IPS DF 6.9 (cell line): ENCODE measurements around the gene MRPL37.

ENCODE experiments used
- DNase-seq: peaks from one replicate; pipeline ENCODE4 v3.0.0-alpha.2; 2013; ENCODE audit warnings: low read depth, low spot score
- H3K27ac ChIP-seq: one replicate; pipeline ENCODE4 v1.5.1; 2013; ENCODE audit warnings: low read length, control low read depth
- H3K27me3 ChIP-seq: 2 replicates; pipeline ENCODE4 v1.6.1; 2013; ENCODE audit warnings: mild to moderate bottlenecking, low read length; ENCODE audit not compliant: control insufficient read depth, insufficient read depth
- H3K36me3 ChIP-seq: 2 replicates; pipeline ENCODE4 v1.6.1; 2013; ENCODE audit warnings: low read length; ENCODE audit not compliant: control insufficient read depth, insufficient read depth
- H3K4me1 ChIP-seq: 2 replicates; pipeline ENCODE4 v1.6.1; 2013; ENCODE audit warnings: low read length; ENCODE audit not compliant: control insufficient read depth, insufficient read depth
- H3K4me3 ChIP-seq: 2 replicates; pipeline ENCODE4 v1.5.1; 2013; ENCODE audit warnings: mild to moderate bottlenecking, low read length
- H3K9me3 ChIP-seq: 2 replicates; pipeline ENCODE4 v1.6.1; 2013; ENCODE audit warnings: low read length, inconsistent platforms; ENCODE audit not compliant: control insufficient read depth, insufficient read depth
- WGBS: extraction: QIAGEN DNeasy Blood & Tissue Kit; methylation state at CpG from one replicate; pipeline ENCODE4 v1.1.7; 2013; ENCODE audit warnings: mixed read lengths, missing lambda C conversion rate; ENCODE audit not compliant: insufficient read length, insufficient coverage; 5-methylcytosine and 5-hydroxymethylcytosine counted together

MRPL37 gene

DNA sequence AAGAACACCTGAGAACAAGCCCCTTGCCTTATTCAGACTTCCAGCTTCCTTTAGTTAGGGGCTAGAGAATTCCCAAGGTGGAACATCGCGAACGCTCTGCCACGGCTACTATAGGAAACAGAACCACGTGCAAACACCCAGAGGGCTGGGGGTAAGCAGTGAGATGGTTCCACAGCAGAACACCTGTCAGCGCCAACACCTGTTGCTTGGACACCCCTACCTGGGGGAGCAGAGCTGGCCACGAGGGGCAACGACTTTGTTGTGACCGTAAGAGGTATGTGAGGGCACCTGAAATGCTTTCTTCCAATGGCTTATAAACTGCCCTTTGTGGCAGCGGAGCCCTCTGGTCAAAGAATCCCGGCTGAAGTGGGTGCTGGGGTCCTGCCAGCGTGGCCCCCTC lies 50.7 kb downstream of the MRPL37 start:
- WGBS = no CpG with 5 or more reads among the region's 12 CpGs

DNA sequence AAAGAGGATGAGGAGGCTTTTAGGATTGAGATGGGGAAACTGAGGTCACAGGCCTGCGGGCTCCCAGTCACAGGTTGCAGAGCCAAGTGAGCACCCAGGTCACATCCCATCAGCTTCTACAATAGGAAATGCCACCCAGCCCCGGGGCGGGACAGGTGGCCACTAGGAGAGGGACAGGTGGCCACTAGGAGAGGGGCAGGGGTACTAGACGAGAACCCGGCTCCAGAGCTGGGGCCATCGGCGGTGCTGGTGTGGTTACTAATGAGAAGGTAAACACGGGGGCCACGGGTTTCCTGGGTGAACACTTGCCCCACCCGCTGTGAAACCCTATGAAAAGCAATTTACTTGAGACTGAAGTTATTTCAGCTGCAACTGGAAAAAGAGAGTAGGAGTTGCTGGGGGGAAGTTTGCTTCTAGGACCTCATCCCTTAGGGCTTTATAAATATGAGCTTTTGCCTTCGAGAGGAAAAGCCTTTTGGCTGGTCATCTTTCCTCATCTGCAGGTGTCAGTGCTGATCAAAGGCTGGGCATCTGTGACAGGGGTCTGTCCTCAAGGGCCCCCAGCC lies 52.5 kb downstream of the MRPL37 start:
- WGBS = no CpG with 5 or more reads among the region's 11 CpGs
- Histone ChIP-seq H3K4me3 (no peak overlapping the region), H3K4me1 (peaks cover 4% of the 10 kb centered on the region), H3K9me3 (no peaks in the 10 kb centered on the region), H3K27ac (no peak overlapping the region), H3K36me3 (peaks cover 4% of the 10 kb centered on the region; the same call in 1 of the 2 replicates), H3K27me3 (no peaks in the 10 kb centered on the region)
- no peak for DNase-seq

More for the DNA sequence above, 50.7 kb downstream of the MRPL37 start:
- Histone ChIP-seq H3K27me3 (no peaks in the 10 kb centered on the region), H3K36me3 (peaks cover 6% of the 10 kb centered on the region; the same call in 1 of the 2 replicates), H3K27ac (no peak overlapping the region), H3K4me1 (no peaks in the 10 kb centered on the region), H3K9me3 (no peaks in the 10 kb centered on the region), H3K4me3 (no peak overlapping the region)
- no peak for DNase-seq

DNA sequence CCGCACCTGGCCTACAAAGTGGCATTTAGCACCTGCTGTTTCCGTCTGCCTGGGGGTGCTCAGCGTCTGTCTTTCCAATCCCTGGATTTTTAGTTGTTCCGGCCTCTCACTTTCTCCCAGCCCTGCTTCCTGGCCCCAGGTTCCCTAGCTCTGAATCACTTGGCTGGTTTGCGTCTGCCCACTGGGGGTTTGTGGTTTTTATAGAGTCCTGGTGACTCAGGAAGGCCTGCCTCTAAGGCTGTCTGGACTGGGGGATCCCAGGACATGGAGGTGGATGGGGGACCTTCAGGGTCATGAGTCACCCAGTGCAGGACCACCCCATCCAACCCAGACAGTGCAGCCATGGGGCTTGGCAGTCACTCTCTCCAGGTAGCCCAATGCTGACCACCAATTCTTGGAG lies 53.5 kb downstream of the MRPL37 start:
- no peak overlapping the region for H3K27ac ChIP-seq
- H3K4me1 ChIP-seq = peaks cover 5% of the 10 kb centered on the region
- H3K36me3 ChIP-seq = peaks cover 1% of the 10 kb centered on the region; the same call in 1 of the 2 replicates
- DNase-seq = no peak
- H3K9me3 ChIP-seq = no peaks in the 10 kb centered on the region
- WGBS = no CpG with 5 or more reads among the region's 5 CpGs
- no peaks in the 10 kb centered on the region for H3K27me3 ChIP-seq
- no peak overlapping the region for H3K4me3 ChIP-seq

DNA sequence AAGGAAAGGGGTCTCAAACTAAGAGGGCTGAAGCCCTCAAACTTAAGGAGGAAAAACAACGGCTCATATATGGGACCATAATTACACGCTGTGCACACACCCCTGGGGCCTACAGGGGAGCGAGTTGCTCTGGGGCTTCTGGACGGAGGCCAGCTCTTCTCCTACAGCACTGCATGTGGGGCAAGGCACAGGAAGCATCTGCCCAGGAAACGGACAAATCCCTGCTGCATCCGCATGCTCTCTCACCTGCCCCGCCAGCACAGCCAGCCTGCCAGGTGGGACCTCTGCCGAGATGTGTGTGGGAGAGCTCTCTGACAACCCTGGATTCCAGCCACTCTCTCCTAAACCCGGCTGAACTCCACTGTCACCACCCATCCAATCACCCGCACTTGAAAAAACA lies 54.1 kb downstream of the MRPL37 start:
- no peaks in the 10 kb centered on the region for H3K36me3 ChIP-seq
- peaks cover 5% of the 10 kb centered on the region for H3K4me1 ChIP-seq
- DNase-seq = no peak
- H3K27ac ChIP-seq = no peak overlapping the region
- no peaks in the 10 kb centered on the region for H3K27me3 ChIP-seq
- WGBS = no CpG with 5 or more reads among the region's 10 CpGs
- no peak overlapping the region for H3K4me3 ChIP-seq
- no peaks in the 10 kb centered on the region for H3K9me3 ChIP-seq

DNA sequence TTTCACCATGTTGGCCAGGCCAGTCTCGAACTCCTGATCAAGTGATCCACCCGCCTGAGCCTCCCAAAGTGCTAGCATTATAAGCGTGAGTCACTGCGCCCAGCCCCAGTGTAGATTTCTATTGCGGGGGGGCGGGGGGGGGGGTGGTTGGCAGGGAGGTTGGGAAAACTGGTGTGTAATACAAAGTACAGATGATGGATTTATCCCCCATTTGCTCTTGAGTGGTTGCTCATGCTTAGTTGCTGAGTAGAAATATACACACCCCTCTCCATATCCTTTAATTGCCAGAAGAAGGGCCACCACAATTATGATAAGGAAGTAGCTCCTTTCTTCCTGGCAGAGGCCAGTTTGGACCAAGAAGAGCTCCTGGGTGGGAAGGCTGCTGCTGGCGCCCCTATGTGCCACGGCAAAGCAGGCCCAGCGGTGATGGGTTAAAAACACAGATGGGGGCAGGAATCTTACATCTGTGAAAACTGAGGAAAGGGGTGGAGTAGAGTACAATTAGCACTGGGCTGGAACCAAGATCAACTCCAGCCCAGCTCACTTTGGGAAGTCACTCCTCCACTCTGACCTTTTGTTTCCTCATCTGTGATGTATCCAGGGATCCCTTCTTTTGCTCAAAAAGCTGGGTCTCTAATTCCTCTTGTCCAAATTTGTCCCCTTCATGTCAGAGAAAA lies 55.2 kb downstream of the MRPL37 start:
- peaks cover 5% of the 10 kb centered on the region for H3K4me1 ChIP-seq
- no CpG with 5 or more reads among the region's 9 CpGs for WGBS
- H3K27ac ChIP-seq = no peak overlapping the region

DNA sequence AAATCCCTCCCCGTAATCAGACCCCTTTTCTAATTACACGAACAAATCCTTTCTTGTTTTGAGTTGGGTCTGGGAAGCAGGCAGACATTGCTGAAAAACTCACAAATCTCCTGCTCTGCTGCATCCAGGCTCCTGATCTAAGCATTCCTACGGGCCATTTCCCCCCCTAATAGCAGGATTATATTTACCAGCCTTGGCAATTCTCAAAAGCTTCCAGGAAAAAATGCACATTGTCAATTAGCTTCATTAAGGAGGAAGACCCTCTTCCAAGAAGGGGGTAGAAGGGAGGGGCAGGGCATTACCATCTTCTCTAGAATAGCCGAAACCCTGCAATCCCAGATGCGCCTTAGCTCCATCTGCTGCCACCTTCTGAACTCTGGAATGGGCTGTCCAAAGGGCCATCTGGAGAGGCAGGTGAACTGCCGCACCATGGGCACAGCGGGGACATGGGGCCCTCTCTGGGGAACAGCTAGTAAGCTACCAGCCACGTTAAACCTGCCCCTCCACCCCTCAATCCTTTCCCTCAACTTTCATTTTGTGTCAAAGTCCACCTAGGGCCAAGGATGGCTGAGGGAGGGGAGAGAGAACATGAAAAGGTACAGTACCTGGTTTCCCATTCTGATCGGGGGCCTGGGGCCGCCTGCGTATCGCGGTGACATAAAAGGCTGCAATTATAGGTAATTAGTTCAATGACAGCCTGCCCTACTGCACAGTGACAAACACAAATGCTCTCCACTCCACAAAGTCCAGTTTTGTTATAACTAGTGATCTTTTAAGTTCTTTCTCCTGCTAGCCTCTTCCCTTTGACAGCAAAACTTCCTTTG lies 56.8 kb downstream of the MRPL37 start:
- DNase-seq = no peak
- no peak overlapping the region for H3K27ac ChIP-seq
- no peaks in the 10 kb centered on the region for H3K9me3 ChIP-seq
- H3K4me1 ChIP-seq = peaks cover 5% of the 10 kb centered on the region
- no peak overlapping the region for H3K4me3 ChIP-seq
- H3K27me3 ChIP-seq = no peaks in the 10 kb centered on the region
- no peaks in the 10 kb centered on the region for H3K36me3 ChIP-seq
- WGBS = no CpG with 5 or more reads among the region's 13 CpGs

More for the DNA sequence above, 55.2 kb downstream of the MRPL37 start:
- Histone ChIP-seq H3K36me3 (no peaks in the 10 kb centered on the region), H3K27me3 (no peaks in the 10 kb centered on the region), H3K4me3 (no peak overlapping the region), H3K9me3 (no peaks in the 10 kb centered on the region)
- no peak for DNase-seq

DNA sequence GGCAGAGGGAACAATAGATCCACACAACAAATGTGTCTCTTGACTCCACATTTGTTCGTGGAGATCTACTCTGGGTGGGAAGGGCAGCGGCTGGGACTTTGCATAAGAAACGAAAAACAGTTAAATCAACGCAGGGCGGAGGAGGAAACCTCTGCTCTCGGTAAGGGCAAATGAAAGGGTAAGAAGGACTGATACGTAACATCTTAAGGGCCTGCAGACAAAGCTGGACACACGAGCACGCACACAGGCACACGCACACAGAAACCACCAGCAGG lies 57.3 kb downstream of the MRPL37 start:
- no peak for DNase-seq
- H3K36me3 ChIP-seq = no peaks in the 10 kb centered on the region
- no peak overlapping the region for H3K27ac ChIP-seq
- H3K9me3 ChIP-seq = no peaks in the 10 kb centered on the region
- WGBS = no CpG with 5 or more reads among the region's 10 CpGs
- H3K27me3 ChIP-seq = no peaks in the 10 kb centered on the region
- H3K4me1 ChIP-seq = peaks cover 5% of the 10 kb centered on the region
- H3K4me3 ChIP-seq = no peak overlapping the region

DNA sequence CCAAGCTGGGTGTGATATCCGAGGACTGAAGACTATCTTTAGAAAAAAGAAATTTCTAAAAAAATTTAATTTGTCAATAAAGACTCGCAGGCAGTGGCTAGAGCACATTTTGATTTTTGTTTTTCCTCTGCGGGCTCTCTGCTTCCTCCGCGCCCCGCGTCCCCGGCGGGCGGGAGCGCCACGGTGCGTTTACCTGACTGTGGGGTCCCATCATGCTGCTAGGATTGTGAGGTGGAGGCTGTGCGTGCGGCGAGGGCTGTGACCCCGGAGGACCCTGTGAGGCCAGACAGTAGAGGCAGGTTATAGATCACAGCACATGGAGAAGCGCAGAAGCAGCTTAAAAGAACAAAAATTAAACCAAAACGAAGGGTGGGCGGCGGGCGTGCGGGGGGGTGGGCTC lies 57.9 kb downstream of the MRPL37 start:
- Histone ChIP-seq H3K4me3 (no peak overlapping the region), H3K4me1 (peaks cover 5% of the 10 kb centered on the region), H3K27me3 (no peaks in the 10 kb centered on the region), H3K27ac (no peak overlapping the region), H3K36me3 (no peaks in the 10 kb centered on the region), H3K9me3 (no peaks in the 10 kb centered on the region)
- no CpG with 5 or more reads among the region's 23 CpGs for WGBS
- DNase-seq = no peak

DNA sequence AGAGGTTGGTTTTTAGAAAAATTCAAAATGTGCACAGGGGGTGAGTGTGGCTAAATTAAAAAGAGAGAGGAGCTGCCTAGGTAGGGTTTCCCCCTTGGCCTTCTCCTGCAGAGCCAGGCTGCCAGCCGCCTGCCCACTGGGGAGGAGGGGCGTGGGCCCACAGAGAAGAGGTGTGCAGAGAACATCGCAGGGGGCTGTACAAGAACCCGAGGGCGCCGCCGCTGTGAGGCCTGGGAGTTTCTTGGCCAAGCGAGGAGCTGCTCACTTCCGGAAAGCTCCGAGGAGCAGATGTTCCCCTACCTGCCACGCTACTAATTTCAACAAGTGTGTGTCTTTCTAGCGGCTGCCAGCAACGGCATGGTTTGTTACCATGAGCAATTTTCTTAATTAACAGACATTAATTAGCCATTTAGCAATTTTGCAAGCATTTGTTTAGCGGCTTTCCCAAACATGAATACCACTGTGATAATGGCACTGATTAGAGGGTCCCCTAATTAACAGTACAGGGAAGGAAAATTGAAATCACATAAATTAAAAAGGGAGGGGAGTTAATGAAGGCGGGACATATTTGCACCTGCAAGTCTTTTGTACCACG lies 59.7 kb downstream of the MRPL37 start:
- Histone ChIP-seq H3K27me3 (no peaks in the 10 kb centered on the region), H3K27ac (no peak overlapping the region), H3K4me1 (peaks cover 6% of the 10 kb centered on the region), H3K36me3 (no peaks in the 10 kb centered on the region), H3K4me3 (no peak overlapping the region), H3K9me3 (no peaks in the 10 kb centered on the region)
- no peak for DNase-seq
- WGBS = no CpG with 5 or more reads among the region's 16 CpGs

DNA sequence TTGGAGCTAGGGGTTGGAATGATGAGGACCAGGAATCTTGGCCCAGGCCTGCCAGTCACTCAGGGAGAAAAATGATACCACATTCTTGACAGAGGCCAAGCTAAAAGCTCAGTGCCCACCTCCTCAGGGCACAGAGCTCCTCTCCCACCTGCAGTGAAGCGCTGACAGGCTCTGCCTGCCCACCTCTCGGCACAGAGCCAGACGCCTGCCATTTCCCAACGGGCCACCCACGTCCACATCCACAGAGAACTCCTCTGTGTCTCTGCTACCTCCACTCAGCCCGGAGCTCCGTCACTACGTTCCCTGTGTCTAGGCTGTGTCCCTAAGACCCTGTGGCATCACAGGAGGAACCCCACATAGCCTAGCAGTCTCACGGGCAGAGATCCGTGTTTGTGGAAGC lies 60.8 kb downstream of the MRPL37 start:
- no peak for DNase-seq
- Histone ChIP-seq H3K36me3 (no peaks in the 10 kb centered on the region), H3K27me3 (no peaks in the 10 kb centered on the region), H3K4me3 (no peak overlapping the region), H3K4me1 (peaks cover 6% of the 10 kb centered on the region), H3K27ac (no peak overlapping the region), H3K9me3 (no peaks in the 10 kb centered on the region)
- no CpG with 5 or more reads among the region's 10 CpGs for WGBS
